Activated CD8-positive, alpha-beta memory T cell treated with anti-CD3 and anti-CD28 coated beads, Interleukin-2, amount 10 ng/mL, durations not matched to agents 7 days and 5 days (primary cell): ENCODE measurements around the gene ITPR1. TPM values are rescaled to one million over a fixed set of nuclear protein-coding genes. Genes with fewer than 3 reads are reported as not detected.

ENCODE experiments used
- ATAC-seq: fragments of 150-1000 bp; cut with Tn5 transposase; one replicate; pipeline ENCODE4 v1.10.0; 2021; ENCODE audit warnings: moderate library complexity
- CTCF ChIA-PET: fragments of 350-600 bp; sonication (Branson Sonifier 250); formaldehyde crosslinking; loops from one replicate; lab custom pipeline; 2021; ENCODE audit warnings: antibody characterized with exemption; lab: Charles Lee
- DNase-seq: peaks from one replicate; pipeline ENCODE4 v3.0.0-alpha.2; 2020
- H3K27ac Mint-ChIP-seq: one replicate; pipeline ENCODE4 v1.8.0; 2021; ENCODE audit warnings: mild to moderate bottlenecking, mixed read lengths
- H3K27me3 Mint-ChIP-seq: one replicate; pipeline ENCODE4 v1.8.0; 2021; ENCODE audit warnings: mixed read lengths
- H3K36me3 Mint-ChIP-seq: one replicate; pipeline ENCODE4 v1.8.0; 2021; ENCODE audit warnings: mild to moderate bottlenecking, mixed read lengths
- H3K4me1 Mint-ChIP-seq: one replicate; pipeline ENCODE4 v1.8.0; 2021; ENCODE audit warnings: mixed read lengths
- H3K4me3 Mint-ChIP-seq: one replicate; pipeline ENCODE4 v1.8.0; 2021; ENCODE audit warnings: mild to moderate bottlenecking, moderate library complexity, mixed read lengths
- H3K9me3 Mint-ChIP-seq: one replicate; pipeline ENCODE4 v1.8.0; 2022; ENCODE audit warnings: low read depth, mixed read lengths
- total RNA-seq, 2 experiments: library from RNA; stranded (reverse); gene quantifications; one replicate each; pipeline ENCODE4 v1.2.3, GENCODE V29; 2021

Gene ITPR1
- total RNA-seq, 2 experiments from 2014 or later = 109 to 116 TPM

- Mint-ChIP-seq H3K4me3 (peak within 1 kb of the TSS; percentile 91), H3K36me3 (no peaks in the 10 kb centered on the region), H3K27ac (peak within 1 kb of the TSS; percentile 92), H3K9me3 (no peaks in the 10 kb centered on the region), H3K4me1 (peaks cover 20% of the 10 kb centered on the region), H3K27me3 (no peaks in the 10 kb centered on the region)
- CTCF ChIA-PET = interaction anchor here (1.1 to 1.6 kb wide), 2 partner anchors 27 to 116 kb away, joined by 6 read pairs; partner anchors contain the start of gene ITPR1
- peak; percentile 86 for DNase-seq
- ATAC-seq = peak; percentile 98
These were observed 26.2 kb upstream of the ITPR1 start, which contains the start of gene SUMF1 for GRCh38 chr3:4466741-4467521. TSS of gene SUMF1 (minus strand) at chr3:4467269. CDS start at chr3:4467245, 24 bp downstream.

- H3K27ac Mint-ChIP-seq = peak overlapping the region; percentile 92
- DNase-seq = no peak
- peaks cover 20% of the 10 kb centered on the region for H3K4me1 Mint-ChIP-seq
- no peaks in the 10 kb centered on the region for H3K36me3 Mint-ChIP-seq
- CTCF ChIA-PET = interaction anchor here (1.1 to 1.6 kb wide), 2 partner anchors 26 to 117 kb away, joined by 6 read pairs; partner anchors contain the start of gene ITPR1
- H3K4me3 Mint-ChIP-seq = peak overlapping the region; percentile 91
- H3K27me3 Mint-ChIP-seq = no peaks in the 10 kb centered on the region
- no peak for ATAC-seq
- no peaks in the 10 kb centered on the region for H3K9me3 Mint-ChIP-seq
These were observed 25.7 kb upstream of the ITPR1 start for GRCh38 chr3:4467522-4467867.

- Mint-ChIP-seq H3K27me3 (peaks cover 10% of the 10 kb centered on the region), H3K27ac (no peak overlapping the region), H3K36me3 (peaks cover 2% of the 10 kb centered on the region), H3K4me3 (no peak overlapping the region), H3K4me1 (peaks cover 29% of the 10 kb centered on the region), H3K9me3 (no peaks in the 10 kb centered on the region)
- ATAC-seq (no peak), DNase-seq (no peak)
- CTCF ChIA-PET = no interaction called here
These were observed 21.2 kb upstream of the ITPR1 start for GRCh38 chr3:4471907-4472306.

GRCh38 chr3:4472312-4472711, 20.8 kb upstream of the ITPR1 start:
- Mint-ChIP-seq H3K4me3 (no peak overlapping the region), H3K27me3 (peaks cover 13% of the 10 kb centered on the region), H3K9me3 (no peaks in the 10 kb centered on the region), H3K4me1 (peaks cover 27% of the 10 kb centered on the region), H3K36me3 (peaks cover 2% of the 10 kb centered on the region), H3K27ac (no peak overlapping the region)
- no peak for DNase-seq
- ATAC-seq = no peak
- CTCF ChIA-PET = no interaction called here

- no peak for ATAC-seq
- peaks cover 13% of the 10 kb centered on the region for H3K27me3 Mint-ChIP-seq
- H3K27ac Mint-ChIP-seq = no peak overlapping the region
- no peak overlapping the region for H3K4me3 Mint-ChIP-seq
- peaks cover 2% of the 10 kb centered on the region for H3K36me3 Mint-ChIP-seq
- peaks cover 23% of the 10 kb centered on the region for H3K4me1 Mint-ChIP-seq
- CTCF ChIA-PET = interaction anchor here (3.9 kb wide), 1 partner anchor 122 kb away, joined by 18 read pairs; no protein-coding TSS in a partner anchor
- no peak for DNase-seq
- H3K9me3 Mint-ChIP-seq = no peaks in the 10 kb centered on the region
These were observed 20.4 kb upstream of the ITPR1 start for GRCh38 chr3:4472766-4473165.

GRCh38 chr3:4474683-4475490, 18.3 kb upstream of the ITPR1 start:
- DNase-seq = peak; percentile 77
- H3K27ac Mint-ChIP-seq = peak overlapping the region; percentile 85
- peaks cover 23% of the 10 kb centered on the region for H3K4me1 Mint-ChIP-seq
- peak; percentile 91 for ATAC-seq
- H3K27me3 Mint-ChIP-seq = peaks cover 20% of the 10 kb centered on the region
- CTCF ChIA-PET = interaction anchor here (1.2 to 3.9 kb wide), 4 partner anchors 19 to 159 kb away, joined by 5 to 18 read pairs (median 6); partner anchors contain the start of gene ITPR1
- H3K4me3 Mint-ChIP-seq = peak overlapping the region; percentile 45
- H3K9me3 Mint-ChIP-seq = no peaks in the 10 kb centered on the region
- peaks cover 2% of the 10 kb centered on the region for H3K36me3 Mint-ChIP-seq

- H3K36me3 Mint-ChIP-seq = peaks cover 2% of the 10 kb centered on the region
- no peak for ATAC-seq
- DNase-seq = no peak
- H3K4me3 Mint-ChIP-seq = no peak overlapping the region
- CTCF ChIA-PET = interaction anchor here (1.2 to 3.9 kb wide), 3 partner anchors 18 to 158 kb away, joined by 6 to 18 read pairs (median 6); partner anchors contain the start of gene ITPR1
- peaks cover 21% of the 10 kb centered on the region for H3K27me3 Mint-ChIP-seq
- peaks cover 23% of the 10 kb centered on the region for H3K4me1 Mint-ChIP-seq
- H3K27ac Mint-ChIP-seq = no peak overlapping the region
- no peaks in the 10 kb centered on the region for H3K9me3 Mint-ChIP-seq
These were observed 17.3 kb upstream of the ITPR1 start for GRCh38 chr3:4475804-4476203.

GRCh38 chr3:4476496-4476895, 16.7 kb upstream of the ITPR1 start:
- CTCF ChIA-PET = interaction anchor here (3.9 kb wide), 1 partner anchor 126 kb away, joined by 18 read pairs; no protein-coding TSS in a partner anchor
- DNase-seq (no peak), ATAC-seq (no peak)
- H3K9me3 Mint-ChIP-seq = no peaks in the 10 kb centered on the region
- no peak overlapping the region for H3K27ac Mint-ChIP-seq
- peaks cover 23% of the 10 kb centered on the region for H3K4me1 Mint-ChIP-seq
- H3K4me3 Mint-ChIP-seq = no peak overlapping the region
- peaks cover 2% of the 10 kb centered on the region for H3K36me3 Mint-ChIP-seq
- H3K27me3 Mint-ChIP-seq = peaks cover 21% of the 10 kb centered on the region

- H3K9me3 Mint-ChIP-seq = no peaks in the 10 kb centered on the region
- no peak for ATAC-seq
- peaks cover 23% of the 10 kb centered on the region for H3K4me1 Mint-ChIP-seq
- peaks cover 18% of the 10 kb centered on the region for H3K27me3 Mint-ChIP-seq
- H3K27ac Mint-ChIP-seq = no peak overlapping the region
- no peak overlapping the region for H3K4me3 Mint-ChIP-seq
- no peak for DNase-seq
- CTCF ChIA-PET = no interaction called here
- peaks cover 2% of the 10 kb centered on the region for H3K36me3 Mint-ChIP-seq
These were observed 14.9 kb upstream of the ITPR1 start for GRCh38 chr3:4478261-4478660.

GRCh38 chr3:4491855-4492207, 1.3 kb upstream of the ITPR1 start:
- Mint-ChIP-seq H3K27ac (no peak overlapping the region), H3K9me3 (no peaks in the 10 kb centered on the region), H3K27me3 (peaks cover 9% of the 10 kb centered on the region), H3K4me1 (peaks cover 32% of the 10 kb centered on the region), H3K36me3 (peaks cover 20% of the 10 kb centered on the region), H3K4me3 (peak overlapping the region; percentile 92)
- CTCF ChIA-PET = interaction anchor here (2.5 to 5.3 kb wide), 3 partner anchors 12 to 141 kb away, joined by 11 to 44 read pairs (median 31); no protein-coding TSS in a partner anchor
- DNase-seq = no peak
- no peak for ATAC-seq

- Mint-ChIP-seq H3K27me3 (peaks cover 9% of the 10 kb centered on the region), H3K27ac (peak overlapping the region; percentile 86), H3K4me3 (peak overlapping the region; percentile 92), H3K4me1 (peaks cover 37% of the 10 kb centered on the region), H3K9me3 (no peaks in the 10 kb centered on the region), H3K36me3 (peaks cover 24% of the 10 kb centered on the region)
- CTCF ChIA-PET = interaction anchor here (0.6 to 5.3 kb wide), 12 partner anchors 11 to 142 kb away, joined by 3 to 44 read pairs (median 6); partner anchors contain the start of gene SUMF1
- ATAC-seq (peak; percentile 11), DNase-seq (peak; percentile 69)
These were observed 737 bp upstream of the ITPR1 start for GRCh38 chr3:4492208-4493013.
